SK-N-SH treated with all-trans-retinoic acid at 6 μM for 48 hours (cell line): ENCODE results near the gene TMEM143.
"Not testable (repeated sequence)": the region's sequence is repeated elsewhere in the genome, so short reads cannot be mapped to it uniquely, and the experiment has no call there.

Experiments used
- ATAC-seq: fragments of 200-7000 bp; cut with Tn5 transposase; 3 replicates; pipeline ENCODE4 v1.9.1; 2020; ENCODE audit warnings: mild to moderate bottlenecking, moderate library complexity
- ARNTL ChIP-seq: fragments of 450-650 bp; formaldehyde crosslinking; IDR thresholded peaks from 2 replicates; pipeline ENCODE4 v1.5.0; 2020; ENCODE audit warnings: low read depth, mild to moderate bottlenecking, moderate library complexity, borderline replicate concordance
- BACH2 ChIP-seq: fragments of 250-450 bp; sonication (Bioruptor Pico); IDR thresholded peaks from 2 replicates; pipeline ENCODE4 v1.9.0; 2021; ENCODE audit warnings: mild to moderate bottlenecking, borderline replicate concordance
- CSDC2 ChIP-seq: fragments of 250-450 bp; sonication (Bioruptor Pico); IDR thresholded peaks from 2 replicates; pipeline ENCODE4 v1.5.0; 2020; ENCODE audit warnings: mild to moderate bottlenecking, moderate library complexity
- CSRNP3 ChIP-seq: fragments of 250-450 bp; sonication (Bioruptor Pico); IDR thresholded peaks from 2 replicates; pipeline ENCODE4 v1.5.1; 2021; ENCODE audit warnings: mild to moderate bottlenecking, moderate library complexity
- ESRRG ChIP-seq: fragments of 250-450 bp; sonication (Bioruptor Pico); IDR thresholded peaks from 2 replicates; pipeline ENCODE4 v1.6.1; 2021; ENCODE audit warnings: mild to moderate bottlenecking
- ISL1 ChIP-seq: fragments of 250-450 bp; sonication (Bioruptor Pico); IDR thresholded peaks from 2 replicates; pipeline ENCODE4 v2.1.2; 2022; ENCODE audit warnings: mild to moderate bottlenecking, moderate library complexity
- OSR1 ChIP-seq: fragments of 250-450 bp; sonication (Bioruptor Pico); IDR thresholded peaks from 2 replicates; pipeline ENCODE4 v1.8.0; 2022; ENCODE audit warnings: moderate library complexity, mild to moderate bottlenecking, inconsistent platforms
- PPARA ChIP-seq: fragments of 250-450 bp; sonication (Bioruptor Pico); IDR thresholded peaks from 2 replicates; pipeline ENCODE4 v1.5.0; 2020; ENCODE audit warnings: mild to moderate bottlenecking, borderline replicate concordance
- RARB ChIP-seq: fragments of 250-450 bp; sonication (Bioruptor Pico); IDR thresholded peaks from 2 replicates; pipeline ENCODE4 v1.8.0; 2021; ENCODE audit warnings: mild to moderate bottlenecking, moderate library complexity
- SNAI2 ChIP-seq: fragments of 250-450 bp; sonication (Bioruptor Pico); IDR thresholded peaks from 2 replicates; pipeline ENCODE4 v1.5.0; 2020; ENCODE audit warnings: mild to moderate bottlenecking, moderate library complexity
- TCF4 ChIP-seq: fragments of 250-450 bp; sonication (Bioruptor Pico); IDR thresholded peaks from 2 replicates; pipeline ENCODE4 v1.8.0; 2021; ENCODE audit warnings: mild to moderate bottlenecking, moderate library complexity, borderline replicate concordance
- TOX ChIP-seq: fragments of 250-450 bp; sonication (Bioruptor Pico); IDR thresholded peaks from 2 replicates; pipeline ENCODE4 v1.8.0; 2021; ENCODE audit warnings: mild to moderate bottlenecking, moderate library complexity, borderline replicate concordance
- ZC3H10 ChIP-seq: fragments of 250-450 bp; sonication (Bioruptor Pico); IDR thresholded peaks from 2 replicates; pipeline ENCODE4 v1.5.1; 2021; ENCODE audit warnings: mild to moderate bottlenecking, moderate library complexity
- ZFP3 ChIP-seq: fragments of 250-450 bp; sonication (Bioruptor Pico); IDR thresholded peaks from 2 replicates; pipeline ENCODE4 v1.5.0; 2020; ENCODE audit warnings: mild to moderate bottlenecking, moderate library complexity
- ZFP30 ChIP-seq: fragments of 450-650 bp; formaldehyde crosslinking; IDR thresholded peaks from 2 replicates; pipeline ENCODE4 v1.5.0; 2022; ENCODE audit warnings: mild to moderate bottlenecking, moderate library complexity
- ZNF565 ChIP-seq: fragments of 450-650 bp; formaldehyde crosslinking; conservative IDR thresholded peaks from 2 replicates; pipeline ENCODE4 v1.5.0; 2020; ENCODE audit warnings: low read depth, mild to moderate bottlenecking, moderate library complexity
- ZNF70 ChIP-seq: fragments of 450-650 bp; formaldehyde crosslinking; IDR thresholded peaks from 2 replicates; pipeline ENCODE4 v1.5.0; 2020; ENCODE audit warnings: mild to moderate bottlenecking, moderate library complexity
- ZNF8 ChIP-seq: fragments of 450-650 bp; formaldehyde crosslinking; IDR thresholded peaks from 2 replicates; pipeline ENCODE4 v1.5.0; 2020; ENCODE audit warnings: mild to moderate bottlenecking, moderate library complexity
- TF ChIP-seq, protein P1 (sequence below): fragments of 250-450 bp; sonication (Bioruptor Pico); IDR thresholded peaks from 2 replicates; pipeline ENCODE4 v1.8.0; 2020; ENCODE audit warnings: mild to moderate bottlenecking, moderate library complexity, borderline replicate concordance
- TF ChIP-seq, protein P2 (sequence below): fragments of 250-450 bp; sonication (Bioruptor Pico); IDR thresholded peaks from 2 replicates; pipeline ENCODE4 v1.5.1; 2020; ENCODE audit warnings: low read depth, mild to moderate bottlenecking, moderate library complexity

Gene TMEM143

GRCh38 chr19:48311384-48311783 is 52.4 kb downstream of the TMEM143 start:
- ATAC-seq = no peak

DNA sequence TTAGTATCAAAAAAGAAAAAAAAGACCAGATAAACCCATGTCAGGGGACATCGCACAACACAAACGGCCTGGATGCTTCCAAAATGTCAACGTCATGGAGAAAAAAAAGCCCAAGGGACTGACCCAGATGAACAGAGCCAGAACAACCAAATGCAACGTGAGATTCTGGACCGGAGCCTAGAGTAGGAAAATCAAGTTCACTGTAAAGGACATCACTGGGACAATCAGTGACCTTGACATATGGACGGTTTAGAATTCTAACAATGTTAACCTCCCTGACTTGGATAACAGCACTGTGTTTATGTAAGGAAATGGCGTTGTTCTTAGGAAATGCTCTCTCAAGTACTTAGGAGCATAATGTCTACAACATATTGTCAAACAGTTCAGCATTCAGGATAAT is 53.5 kb downstream of the TMEM143 start:
- no peak for TF ChIP-seq ZFP30 (CRISPR knock-in tag)
- no peak for TF ChIP-seq ZNF70 (CRISPR knock-in tag)
- no peak for TF ChIP-seq BACH2 (CRISPR knock-in tag)
- no peak for TF ChIP-seq RARB (CRISPR knock-in tag)
- TF ChIP-seq, protein P1, sequence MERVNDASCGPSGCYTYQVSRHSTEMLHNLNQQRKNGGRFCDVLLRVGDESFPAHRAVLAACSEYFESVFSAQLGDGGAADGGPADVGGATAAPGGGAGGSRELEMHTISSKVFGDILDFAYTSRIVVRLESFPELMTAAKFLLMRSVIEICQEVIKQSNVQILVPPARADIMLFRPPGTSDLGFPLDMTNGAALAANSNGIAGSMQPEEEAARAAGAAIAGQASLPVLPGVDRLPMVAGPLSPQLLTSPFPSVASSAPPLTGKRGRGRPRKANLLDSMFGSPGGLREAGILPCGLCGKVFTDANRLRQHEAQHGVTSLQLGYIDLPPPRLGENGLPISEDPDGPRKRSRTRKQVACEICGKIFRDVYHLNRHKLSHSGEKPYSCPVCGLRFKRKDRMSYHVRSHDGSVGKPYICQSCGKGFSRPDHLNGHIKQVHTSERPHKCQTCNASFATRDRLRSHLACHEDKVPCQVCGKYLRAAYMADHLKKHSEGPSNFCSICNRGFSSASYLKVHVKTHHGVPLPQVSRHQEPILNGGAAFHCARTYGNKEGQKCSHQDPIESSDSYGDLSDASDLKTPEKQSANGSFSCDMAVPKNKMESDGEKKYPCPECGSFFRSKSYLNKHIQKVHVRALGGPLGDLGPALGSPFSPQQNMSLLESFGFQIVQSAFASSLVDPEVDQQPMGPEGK = no peak
- no peak for TF ChIP-seq CSRNP3 (CRISPR knock-in tag)
- TF ChIP-seq ZNF8 (CRISPR knock-in tag) = no peak
- TF ChIP-seq, protein P2, sequence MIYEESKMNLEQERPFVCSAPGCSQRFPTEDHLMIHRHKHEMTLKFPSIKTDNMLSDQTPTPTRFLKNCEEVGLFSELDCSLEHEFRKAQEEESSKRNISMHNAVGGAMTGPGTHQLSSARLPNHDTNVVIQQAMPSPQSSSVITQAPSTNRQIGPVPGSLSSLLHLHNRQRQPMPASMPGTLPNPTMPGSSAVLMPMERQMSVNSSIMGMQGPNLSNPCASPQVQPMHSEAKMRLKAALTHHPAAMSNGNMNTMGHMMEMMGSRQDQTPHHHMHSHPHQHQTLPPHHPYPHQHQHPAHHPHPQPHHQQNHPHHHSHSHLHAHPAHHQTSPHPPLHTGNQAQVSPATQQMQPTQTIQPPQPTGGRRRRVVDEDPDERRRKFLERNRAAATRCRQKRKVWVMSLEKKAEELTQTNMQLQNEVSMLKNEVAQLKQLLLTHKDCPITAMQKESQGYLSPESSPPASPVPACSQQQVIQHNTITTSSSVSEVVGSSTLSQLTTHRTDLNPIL (CRISPR knock-in tag) = no peak
- no peak for TF ChIP-seq OSR1 (CRISPR knock-in tag)
- no peak for TF ChIP-seq ISL1 (CRISPR knock-in tag)
- ATAC-seq = no peak

More at GRCh38 chr19:48311384-48311783, 52.4 kb downstream of the TMEM143 start:
- TF ChIP-seq RARB (CRISPR knock-in tag) = no peak
- no peak for TF ChIP-seq ZFP3
- TF ChIP-seq BACH2 (CRISPR knock-in tag) = no peak
- TF ChIP-seq TCF4 (CRISPR knock-in tag) = no peak
- TF ChIP-seq ESRRG = no peak
- TF ChIP-seq, protein P1 = no peak
- no peak for TF ChIP-seq CSDC2 (CRISPR knock-in tag)
- TF ChIP-seq ZC3H10 (CRISPR knock-in tag) = no peak

GRCh38 chr19:48309731-48310130 is 54.0 kb downstream of the TMEM143 start:
- ATAC-seq = not testable (repeated sequence)

DNA sequence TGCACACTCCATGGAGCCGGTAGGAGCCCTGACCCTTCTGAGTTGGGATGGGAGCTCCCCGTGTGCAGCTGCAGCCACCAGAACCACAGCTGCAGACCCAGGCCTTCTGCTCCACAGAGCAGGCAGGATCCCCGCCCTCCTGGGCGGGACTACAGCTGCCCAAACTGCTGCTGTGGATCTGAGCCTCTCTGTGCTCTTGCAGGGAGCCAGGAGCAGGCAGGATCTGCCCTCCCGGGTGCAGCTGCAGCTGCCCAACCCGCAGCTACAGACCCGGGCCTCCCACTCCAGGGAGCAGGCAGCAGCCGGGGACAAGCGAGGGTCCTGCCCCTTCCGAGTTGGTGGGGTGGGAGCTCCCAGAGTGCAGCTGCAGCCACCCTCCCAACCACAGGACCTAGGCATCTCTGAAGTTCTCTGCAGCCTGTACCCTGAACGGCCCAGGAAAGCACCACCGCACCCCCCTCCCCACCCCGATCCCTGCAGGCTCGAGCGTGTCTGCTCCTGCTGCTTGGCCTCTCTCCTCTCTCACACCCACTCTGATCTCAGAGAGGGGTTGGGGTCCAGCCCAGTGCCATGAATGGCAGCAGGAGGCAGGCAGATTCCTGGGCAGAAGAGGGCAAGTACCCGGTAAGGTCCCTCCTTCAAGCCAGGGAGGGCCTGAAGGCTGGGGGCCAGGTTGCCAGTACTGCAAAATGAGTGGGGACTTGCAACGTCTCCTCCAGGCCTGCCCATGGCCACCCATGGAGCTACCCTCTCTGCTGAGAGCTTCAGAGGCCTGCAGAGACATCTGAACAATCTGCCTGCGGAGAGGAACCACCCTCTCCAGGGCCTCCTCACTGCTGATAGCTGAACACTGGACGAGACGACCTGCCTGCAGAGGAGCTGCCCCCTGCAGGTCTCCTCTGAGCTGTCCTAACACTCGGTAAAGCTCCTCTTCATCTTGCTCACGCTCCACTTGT is 54.8 kb downstream of the TMEM143 start:
- peak; percentile 52; the same call in 1 of the 3 replicates for ATAC-seq

More for the DNA sequence above, 54.8 kb downstream of the TMEM143 start:
- TF ChIP-seq OSR1 (CRISPR knock-in tag) (no peak), ARNTL (CRISPR knock-in tag) (no peak), BACH2 (CRISPR knock-in tag) (no peak), ZFP3 (no peak), ZNF565 (CRISPR knock-in tag) (no peak), TOX (CRISPR knock-in tag) (no peak), CSRNP3 (CRISPR knock-in tag) (no peak), CSDC2 (CRISPR knock-in tag) (no peak), PPARA (no peak), ZC3H10 (CRISPR knock-in tag) (no peak), SNAI2 (no peak), ZNF70 (CRISPR knock-in tag) (no peak), ZNF8 (CRISPR knock-in tag) (no peak)
- TF ChIP-seq, protein P1 = no peak
